Mesendoderm (in vitro differentiated cells): ENCODE data around the gene DISC1.

Experiments
- DNase-seq: peaks from one replicate; pipeline ENCODE4 v3.0.0; 2013
- H2AK5ac ChIP-seq: 2 replicates; pipeline ENCODE4 v1.6.1; 2013; ENCODE audit warnings: low read length, inconsistent platforms
- H2BK120ac ChIP-seq: 2 replicates; pipeline ENCODE4 v1.6.1; 2013; ENCODE audit warnings: low read depth, mild to moderate bottlenecking, low read length, moderate library complexity, mixed read lengths
- H2BK15ac ChIP-seq: replicated peaks from 2 replicates; pipeline ENCODE4 v1.6.1; 2013; ENCODE audit warnings: low read depth, mild to moderate bottlenecking, moderate library complexity
- H2BK5ac ChIP-seq: 2 replicates; pipeline ENCODE4 v1.6.1; 2013; ENCODE audit warnings: low read length, inconsistent platforms
- H3K18ac ChIP-seq: 2 replicates; pipeline ENCODE4 v1.6.1; 2013; ENCODE audit warnings: mild to moderate bottlenecking, low read length, mixed read lengths
- H3K23ac ChIP-seq: one replicate; pipeline ENCODE4 v1.6.1; 2013; ENCODE audit warnings: low read length
- H3K27ac ChIP-seq: 2 replicates; pipeline ENCODE4 v1.5.1; 2013; ENCODE audit warnings: low read depth, mild to moderate bottlenecking, inconsistent platforms, low read length, moderate library complexity
- H3K27me3 ChIP-seq: 2 replicates; pipeline ENCODE4 v1.6.1; 2013; ENCODE audit warnings: low read length, control low read depth, mild to moderate bottlenecking, inconsistent platforms; ENCODE audit not compliant: insufficient read depth, poor library complexity
- H3K36me3 ChIP-seq: 2 replicates; pipeline ENCODE4 v1.6.1; 2013; ENCODE audit warnings: low read length, inconsistent platforms; ENCODE audit not compliant: control insufficient read depth, insufficient read depth
- H3K4ac ChIP-seq: one replicate; pipeline ENCODE4 v1.6.1; 2013; ENCODE audit warnings: low read depth, mild to moderate bottlenecking, low read length, moderate library complexity
- H3K4me1 ChIP-seq: 2 replicates; pipeline ENCODE4 v1.6.1; 2013; ENCODE audit warnings: low read depth, low read length, inconsistent platforms; ENCODE audit not compliant: control insufficient read depth
- H3K4me2 ChIP-seq: 2 replicates; pipeline ENCODE4 v1.6.1; 2013; ENCODE audit warnings: low read length
- H3K4me3 ChIP-seq: 2 replicates; pipeline ENCODE4 v1.5.1; 2013; ENCODE audit warnings: mild to moderate bottlenecking, low read length
- H3K56ac ChIP-seq: one replicate; pipeline ENCODE4 v1.6.1; 2013; ENCODE audit warnings: low read length
- H3K79me1 ChIP-seq: 2 replicates; pipeline ENCODE4 v1.6.1; 2013; ENCODE audit warnings: low read length, inconsistent platforms
- H3K79me2 ChIP-seq: 2 replicates; pipeline ENCODE4 v1.6.1; 2013; ENCODE audit warnings: mild to moderate bottlenecking, low read length; ENCODE audit not compliant: control insufficient read depth, insufficient read depth
- H3K9ac ChIP-seq: 2 replicates; pipeline ENCODE4 v1.6.1; 2013; ENCODE audit warnings: low read length, inconsistent platforms
- H4K5ac ChIP-seq: one replicate; pipeline ENCODE4 v1.6.1; 2013; ENCODE audit warnings: low read length
- H4K8ac ChIP-seq: one replicate; pipeline ENCODE4 v1.6.1; 2013; ENCODE audit warnings: low read depth, mild to moderate bottlenecking, control low read depth, low read length, moderate library complexity
- WGBS: extraction: QIAGEN DNeasy Blood & Tissue Kit; methylation state at CpG from one replicate; pipeline ENCODE4 v1.1.7; 2013; ENCODE audit warnings: low lambda C conversion rate, missing lambda C conversion rate; ENCODE audit not compliant: insufficient coverage; ENCODE audit errors: extremely low coverage; 5-methylcytosine and 5-hydroxymethylcytosine counted together

The DISC1 gene

GRCh38 chr1:232047473-232047872 is 420.9 kb downstream of the DISC1 start:
- no peak overlapping the region for H3K9ac ChIP-seq
- H4K5ac ChIP-seq = no peak overlapping the region
- H3K4ac ChIP-seq = no peak overlapping the region
- no peaks in the 10 kb centered on the region for H3K36me3 ChIP-seq
- no peaks in the 10 kb centered on the region for H3K79me1 ChIP-seq
- H3K4me1 ChIP-seq = peaks cover 4% of the 10 kb centered on the region
- no peak overlapping the region for H3K27ac ChIP-seq
- H4K8ac ChIP-seq = no peak overlapping the region
- no peaks in the 10 kb centered on the region for H3K27me3 ChIP-seq
- no peak overlapping the region for H2AK5ac ChIP-seq
- no peak overlapping the region for H3K4me2 ChIP-seq
- no peak overlapping the region for H3K23ac ChIP-seq
- no peak overlapping the region for H2BK120ac ChIP-seq
- peak; percentile 43 for DNase-seq
- no peak overlapping the region for H2BK15ac ChIP-seq
- H3K79me2 ChIP-seq = no peaks in the 10 kb centered on the region
- H3K4me3 ChIP-seq = no peak overlapping the region
- no peak overlapping the region for H3K18ac ChIP-seq
- no peak overlapping the region for H3K56ac ChIP-seq
- WGBS = no CpG with 5 or more reads among the region's 2 CpGs
- H2BK5ac ChIP-seq = no peak overlapping the region

- Histone ChIP-seq H3K27ac (no peak overlapping the region), H3K9ac (no peak overlapping the region), H3K79me2 (no peaks in the 10 kb centered on the region), H3K4me3 (no peak overlapping the region), H3K27me3 (no peaks in the 10 kb centered on the region), H3K79me1 (no peaks in the 10 kb centered on the region), H2AK5ac (no peak overlapping the region), H2BK15ac (no peak overlapping the region), H3K18ac (no peak overlapping the region), H2BK5ac (no peak overlapping the region), H4K8ac (no peak overlapping the region), H3K23ac (no peak overlapping the region), H3K4ac (no peak overlapping the region), H2BK120ac (no peak overlapping the region), H3K56ac (no peak overlapping the region), H3K36me3 (no peaks in the 10 kb centered on the region), H3K4me2 (no peak overlapping the region), H4K5ac (no peak overlapping the region), H3K4me1 (peaks cover 4% of the 10 kb centered on the region)
- no peak for DNase-seq
- WGBS = no CpG with 5 or more reads among the region's 7 CpGs
These were observed 421.9 kb downstream of the DISC1 start for GRCh38 chr1:232048481-232048880.

GRCh38 chr1:232049335-232049734 is 422.7 kb downstream of the DISC1 start:
- H3K4me2 ChIP-seq = no peak overlapping the region
- H3K56ac ChIP-seq = no peak overlapping the region
- no peaks in the 10 kb centered on the region for H3K27me3 ChIP-seq
- no peaks in the 10 kb centered on the region for H3K36me3 ChIP-seq
- H2BK120ac ChIP-seq = no peak overlapping the region
- H3K79me1 ChIP-seq = no peaks in the 10 kb centered on the region
- H3K23ac ChIP-seq = no peak overlapping the region
- no peak overlapping the region for H3K9ac ChIP-seq
- H3K18ac ChIP-seq = no peak overlapping the region
- H2AK5ac ChIP-seq = no peak overlapping the region
- no peak overlapping the region for H4K5ac ChIP-seq
- H3K27ac ChIP-seq = no peak overlapping the region
- no peak overlapping the region for H4K8ac ChIP-seq
- peaks cover 4% of the 10 kb centered on the region for H3K4me1 ChIP-seq
- no peak overlapping the region for H3K4me3 ChIP-seq
- no peak overlapping the region for H2BK15ac ChIP-seq
- no peak overlapping the region for H2BK5ac ChIP-seq
- no CpG with 5 or more reads among the region's 4 CpGs for WGBS
- no peaks in the 10 kb centered on the region for H3K79me2 ChIP-seq
- peak; percentile 54 for DNase-seq
- H3K4ac ChIP-seq = no peak overlapping the region

GRCh38 chr1:232057217-232057895 is 430.8 kb downstream of the DISC1 start:
- Histone ChIP-seq H3K27ac (no peak overlapping the region), H4K8ac (no peak overlapping the region), H3K27me3 (no peaks in the 10 kb centered on the region), H3K4me1 (peaks cover 4% of the 10 kb centered on the region), H3K23ac (no peak overlapping the region), H2BK120ac (no peak overlapping the region), H3K36me3 (no peaks in the 10 kb centered on the region), H3K4ac (no peak overlapping the region), H3K9ac (no peak overlapping the region), H3K56ac (no peak overlapping the region), H2BK5ac (no peak overlapping the region), H3K4me2 (no peak overlapping the region), H4K5ac (no peak overlapping the region), H3K79me2 (no peaks in the 10 kb centered on the region), H2AK5ac (no peak overlapping the region), H3K4me3 (no peak overlapping the region), H3K79me1 (no peaks in the 10 kb centered on the region), H2BK15ac (no peak overlapping the region), H3K18ac (no peak overlapping the region)
- peak; percentile 72 for DNase-seq
- WGBS = no CpG with 5 or more reads among the region's 10 CpGs

GRCh38 chr1:232057896-232058274 is 431.3 kb downstream of the DISC1 start:
- H2BK5ac ChIP-seq = no peak overlapping the region
- H2BK120ac ChIP-seq = peak overlapping the region; percentile 32
- H3K79me1 ChIP-seq = no peaks in the 10 kb centered on the region
- H4K5ac ChIP-seq = no peak overlapping the region
- H2AK5ac ChIP-seq = no peak overlapping the region
- no peak overlapping the region for H3K9ac ChIP-seq
- H3K27me3 ChIP-seq = no peaks in the 10 kb centered on the region
- H3K18ac ChIP-seq = no peak overlapping the region
- H3K23ac ChIP-seq = no peak overlapping the region
- H3K36me3 ChIP-seq = no peaks in the 10 kb centered on the region
- no peak overlapping the region for H3K4me2 ChIP-seq
- H2BK15ac ChIP-seq = no peak overlapping the region
- H3K56ac ChIP-seq = no peak overlapping the region
- peak; percentile 51 for DNase-seq
- WGBS = no CpG with 5 or more reads among the region's 1 CpG
- peaks cover 6% of the 10 kb centered on the region for H3K4me1 ChIP-seq
- no peak overlapping the region for H3K27ac ChIP-seq
- H4K8ac ChIP-seq = no peak overlapping the region
- H3K4ac ChIP-seq = no peak overlapping the region
- H3K79me2 ChIP-seq = no peaks in the 10 kb centered on the region
- no peak overlapping the region for H3K4me3 ChIP-seq
